Naive thymus-derived CD4-positive, alpha-beta T cell (primary cell): ENCODE results near the gene DNAJC16. TPM values are rescaled to one million over a fixed set of nuclear protein-coding genes. Genes with fewer than 3 reads are reported as not detected.

Source experiments
- ATAC-seq: fragments of 150-1000 bp; cut with Tn5 transposase; 2 replicates; pipeline ENCODE4 v1.10.0; 2021; ENCODE audit warnings: mild to moderate bottlenecking, moderate library complexity
- CTCF ChIA-PET: fragments of 350-600 bp; sonication (Branson Sonifier 250); formaldehyde crosslinking; loops from one replicate; lab custom pipeline; 2021; ENCODE audit warnings: antibody characterized with exemption; lab: Charles Lee
- POLR2A ChIA-PET: fragments of 350-600 bp; sonication (Branson Sonifier 250); formaldehyde crosslinking; loops from one replicate; lab custom pipeline; 2021; ENCODE audit warnings: antibody characterized with exemption, inconsistent platforms; lab: Charles Lee
- DNase-seq, 9 donors: peaks; one replicate each; pipeline versions ENCODE4 v3.0.0 to v3.0.0-alpha.2; 2020 to 2022; ENCODE audit warnings: mixed read lengths in 1 of 9
- H3K27ac ChIP-seq: one replicate; pipeline ENCODE4 v1.7.0; 2013; ENCODE audit warnings: mild to moderate bottlenecking, low read depth, low read length, moderate library complexity
- H3K27me3 ChIP-seq, 2 donors: one replicate each; pipeline ENCODE4 v1.7.0; 2013; ENCODE audit warnings: low read length in 2 of 2, mild to moderate bottlenecking in 2 of 2, moderate library complexity in 2 of 2; ENCODE audit not compliant: control insufficient read depth in 2 of 2, insufficient read depth in 2 of 2
- H3K36me3 ChIP-seq, 3 experiments: 1 replicate in 2 of 3; 2 replicates in 1 of 3; pipeline ENCODE4 v1.7.0; 2013; ENCODE audit warnings: low read length in 3 of 3, mild to moderate bottlenecking in 3 of 3, moderate library complexity in 1 of 3; ENCODE audit not compliant: insufficient read depth in 3 of 3, control insufficient read depth in 2 of 3
- H3K4me1 ChIP-seq, 2 donors: one replicate each; pipeline ENCODE4 v1.7.0; 2013; ENCODE audit warnings: low read length in 2 of 2, mild to moderate bottlenecking in 2 of 2, moderate library complexity in 1 of 2; ENCODE audit not compliant: control insufficient read depth in 2 of 2, insufficient read depth in 2 of 2
- H3K4me3 ChIP-seq: 2 replicates; pipeline ENCODE4 v1.7.0; 2013; ENCODE audit warnings: mild to moderate bottlenecking, low read length
- H3K9me3 ChIP-seq, 3 experiments: 1 replicate in 2 of 3; 2 replicates in 1 of 3; pipeline ENCODE4 v1.7.0; 2013; ENCODE audit warnings: low read length in 3 of 3; ENCODE audit not compliant: control insufficient read depth in 2 of 3
- H3K27ac Mint-ChIP-seq, 9 donors: one replicate each; pipeline ENCODE4 v1.8.0; 2020 to 2022; ENCODE audit warnings: mixed read lengths in 9 of 9, mild to moderate bottlenecking in 8 of 9, moderate library complexity in 5 of 9, inconsistent platforms in 2 of 9
- H3K27me3 Mint-ChIP-seq, 5 donors: one replicate each; pipeline ENCODE4 v1.8.0; 2021 to 2022; ENCODE audit warnings: mixed read lengths in 5 of 5, mild to moderate bottlenecking in 1 of 5
- H3K36me3 Mint-ChIP-seq, 5 donors: one replicate each; pipeline ENCODE4 v1.8.0; 2020 to 2022; ENCODE audit warnings: mixed read lengths in 5 of 5, mild to moderate bottlenecking in 3 of 5, inconsistent platforms in 1 of 5
- H3K4me1 Mint-ChIP-seq, 7 donors: one replicate each; pipeline ENCODE4 v1.8.0; 2020 to 2022; ENCODE audit warnings: mixed read lengths in 7 of 7, mild to moderate bottlenecking in 3 of 7, inconsistent platforms in 1 of 7
- H3K4me3 Mint-ChIP-seq, 10 donors: one replicate each; pipeline ENCODE4 v1.8.0; 2020 to 2022; ENCODE audit warnings: mild to moderate bottlenecking in 10 of 10, mixed read lengths in 10 of 10, moderate library complexity in 6 of 10, inconsistent platforms in 2 of 10
- H3K9me3 Mint-ChIP-seq, 11 donors: one replicate each; pipeline ENCODE4 v1.8.0; 2020 to 2022; ENCODE audit warnings: mixed read lengths in 11 of 11, mild to moderate bottlenecking in 4 of 11, inconsistent platforms in 1 of 11, moderate library complexity in 1 of 11
- intact Hi-C, 2 donors: fragments of 100-400 bp; cut with micrococcal nuclease; formaldehyde crosslinking; loops; one replicate each; pipeline ENCODE4 v1.15.1; 2023
- polyA plus RNA-seq, 2 donors: library from polyadenylated mRNA; unstranded; fragments of 300-500 nt; fragmentation: Illumina TruSeq; gene quantifications; one replicate each; pipeline ENCODE4 v1.2.3, GENCODE V29; 2021
- total RNA-seq, 6 experiments: library from RNA in 5 of 6; stranded (reverse) in 5 of 6; gene quantifications; 1 replicate in 5 of 6; 2 replicates in 1 of 6; pipeline ENCODE4 v1.2.3 and lab custom pipeline; 2021 to 2026

The DNAJC16 gene
- total and polyA plus RNA-seq, 7 experiments from 2014 or later, result 9.6 to 29.4 (median 20.4) TPM

DNA sequence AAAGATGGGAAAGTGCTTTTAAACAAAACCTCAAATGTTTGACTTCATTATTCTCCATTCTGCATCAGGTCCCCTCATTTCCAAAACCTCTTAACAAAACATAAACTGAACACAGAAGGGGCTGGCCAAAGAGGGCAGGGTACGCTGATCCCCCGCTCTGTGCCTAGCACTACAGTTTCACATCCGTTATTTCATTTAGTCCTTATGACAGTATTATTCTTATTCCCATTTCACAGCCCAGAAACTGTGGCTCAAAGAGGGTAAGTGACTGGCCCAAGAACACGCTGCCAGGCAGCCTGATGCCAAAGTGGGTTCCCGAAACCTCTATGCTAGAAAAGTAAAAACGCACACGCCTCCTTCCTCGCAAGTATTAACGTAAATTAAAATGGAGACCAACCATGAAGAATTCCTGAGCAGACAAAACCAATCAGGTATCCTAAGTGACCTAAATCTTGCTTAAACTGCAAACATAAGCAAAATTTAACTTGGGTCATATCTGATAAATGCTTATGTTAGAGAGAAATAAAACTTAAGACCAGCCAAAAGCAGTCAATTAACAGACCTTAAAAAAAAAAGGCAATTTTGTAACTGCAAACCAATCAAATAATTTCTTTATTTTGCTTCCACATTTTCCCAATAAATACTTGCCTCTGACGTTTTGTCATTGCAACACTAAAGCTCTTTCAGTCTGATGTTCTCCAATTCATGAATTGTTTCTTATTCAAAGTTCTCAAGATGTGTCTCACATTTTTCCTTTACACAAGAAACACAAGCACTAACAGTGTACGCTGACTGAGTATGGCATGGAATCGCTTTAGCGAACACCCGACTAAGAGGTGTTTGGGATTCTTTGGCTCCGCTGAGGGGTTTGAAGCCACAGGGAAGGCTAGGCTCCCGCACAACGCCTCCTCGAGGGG, 3.3 kb upstream of the DNAJC16 start:
- H3K27ac Mint-ChIP-seq, result peak overlapping the region; percentile 90 to 100 (median 100)
- no peaks in the 10 kb centered on the region for H3K27me3 Mint-ChIP-seq
- Histone ChIP-seq H3K27me3 (no peaks in the 10 kb centered on the region), H3K4me3 (peak overlapping the region; percentile 58), H3K4me1 (peaks cover 21 to 25% of the 10 kb centered on the region in 2 donors), H3K36me3 (no peaks in the 10 kb centered on the region), H3K27ac (peak overlapping the region; percentile 100), H3K9me3 (no peaks in the 10 kb centered on the region)
- ATAC-seq (no peak), DNase-seq (no peak)
- peak overlapping the region; percentile 82 to 100 (median 91) for H3K4me3 Mint-ChIP-seq
- ChIA-PET POLR2A (interaction anchor here (0.6 kb wide), 2 partner anchors 30 to 91 kb away, joined by 3 to 5 read pairs; no protein-coding TSS in a partner anchor), CTCF (interaction anchor here (0.7 kb wide), 1 partner anchor 45 kb away, joined by 3 read pairs; no protein-coding TSS in a partner anchor)
- peaks cover 0 to 18% (median 0%) of the 10 kb centered on the region in 5 donors for H3K36me3 Mint-ChIP-seq
- H3K9me3 Mint-ChIP-seq, result peaks cover 0 to 4% (median 0%) of the 10 kb centered on the region in 11 donors
- intact Hi-C loops, result loop anchor here (1.0 to 10.0 kb wide), 12 partner anchors 94 to 1531 kb away; partner anchors contain the start of genes DDI2 (in 1 of the 2), EFHD2 (in 1 of the 2), PLEKHM2 (in 1 of the 2) and SDHB (in 1 of the 2)
- peaks cover 30 to 60% (median 55%) of the 10 kb centered on the region in 7 donors for H3K4me1 Mint-ChIP-seq

DNA sequence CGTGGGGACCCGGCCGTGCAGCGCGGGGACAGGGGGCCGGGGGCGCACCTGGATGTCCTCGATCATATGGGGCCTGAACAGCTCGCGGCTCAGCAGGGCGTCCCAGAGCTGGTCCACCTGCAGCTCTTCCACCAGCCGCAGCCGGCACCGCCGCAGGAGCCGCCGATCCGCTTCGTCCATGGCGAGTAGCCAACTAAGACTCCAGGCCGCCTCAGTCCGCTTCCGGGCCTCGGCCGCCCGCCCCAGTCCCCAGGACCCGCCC, 2.7 kb upstream of the DNAJC16 start, which contains the start of gene CASP9:
TSS of gene CASP9 (minus strand) at position 195 of the 262 bp plus-strand sequence. CDS start at position 180, 15 bp downstream.
- CTCF ChIA-PET, result interaction anchor here (0.7 kb wide), 1 partner anchor 45 kb away, joined by 3 read pairs; no protein-coding TSS in a partner anchor
- peak within 1 kb of the TSS; percentile 78 for H3K4me3 ChIP-seq
- POLR2A ChIA-PET, result interaction anchor here (0.6 kb wide), 2 partner anchors 30 to 90 kb away, joined by 3 to 5 read pairs; no protein-coding TSS in a partner anchor
- H3K9me3 ChIP-seq, result no peaks in the 10 kb centered on the region
- Mint-ChIP-seq H3K9me3 (peaks cover 0 to 4% (median 0%) of the 10 kb centered on the region in 11 donors), H3K36me3 (peaks cover 0 to 15% (median 0%) of the 10 kb centered on the region in 5 donors), H3K27ac (peak within 1 kb of the TSS; percentile 90 to 100 (median 100)), H3K4me3 (peak within 1 kb of the TSS; percentile 82 to 100 (median 91)), H3K4me1 (peaks cover 35 to 66% (median 60%) of the 10 kb centered on the region in 7 donors), H3K27me3 (no peaks in the 10 kb centered on the region)
- intact Hi-C loops, result loop anchor here (1.0 to 10.0 kb wide), 12 partner anchors 93 to 1531 kb away; partner anchors contain the start of genes DDI2 (in 1 of the 2), EFHD2 (in 1 of the 2), PLEKHM2 (in 1 of the 2) and SDHB (in 1 of the 2)
- ATAC-seq (no peak), DNase-seq (no peak)
- H3K4me1 ChIP-seq, result peaks cover 21 to 26% of the 10 kb centered on the region in 2 donors
- no peaks in the 10 kb centered on the region for H3K27me3 ChIP-seq
- no peaks in the 10 kb centered on the region for H3K36me3 ChIP-seq
- H3K27ac ChIP-seq, result peak within 1 kb of the TSS; percentile 100

DNA sequence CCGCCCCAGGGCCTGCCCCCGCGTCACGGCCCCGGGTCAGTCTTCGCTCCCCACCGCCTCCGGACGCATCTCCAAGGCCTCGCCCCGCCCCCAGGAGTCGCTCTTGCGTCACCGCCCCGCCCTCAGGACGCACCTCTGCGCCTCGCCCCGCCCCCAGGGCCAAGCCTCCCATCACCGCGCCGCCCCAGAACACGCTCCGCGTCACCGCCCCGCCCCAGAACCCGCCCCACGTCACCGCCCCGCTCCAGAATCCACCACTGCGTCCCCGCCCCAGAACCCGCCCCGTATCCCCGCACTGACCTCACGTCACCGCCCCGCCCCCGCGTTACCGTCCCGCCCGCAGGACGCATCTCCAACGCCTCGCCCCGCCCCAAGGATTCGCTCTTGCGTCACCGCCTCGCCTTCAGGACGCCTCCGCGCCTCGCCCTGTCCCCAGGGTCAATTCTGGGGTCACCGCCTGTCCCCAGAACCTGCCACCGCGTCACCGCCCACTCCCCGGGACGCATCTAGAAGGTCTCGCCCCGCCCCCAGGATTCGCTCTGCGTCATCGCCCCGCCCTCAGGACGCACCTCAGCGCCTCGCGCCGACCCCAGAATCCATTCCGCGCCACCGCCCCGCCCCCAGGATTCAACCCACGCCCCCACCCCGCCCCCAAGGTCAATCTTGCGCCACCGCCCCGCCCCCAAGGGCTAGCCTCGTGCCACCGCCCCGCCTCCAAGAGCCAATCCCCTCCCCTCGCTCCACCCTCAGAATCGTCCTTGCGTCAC, 2.2 kb upstream of the DNAJC16 start:
- Mint-ChIP-seq H3K4me3 (peak overlapping the region; percentile 82 to 100 (median 91)), H3K9me3 (peaks cover 0 to 4% (median 0%) of the 10 kb centered on the region in 11 donors), H3K36me3 (peaks cover 0 to 13% (median 0%) of the 10 kb centered on the region in 5 donors), H3K4me1 (peaks cover 33 to 70% (median 62%) of the 10 kb centered on the region in 7 donors), H3K27ac (peak overlapping the region; percentile 90 to 100 (median 100)), H3K27me3 (no peaks in the 10 kb centered on the region)
- intact Hi-C loops, result loop anchor here (1.0 to 10.0 kb wide), 19 partner anchors 93 to 1913 kb away; partner anchors contain the start of genes RCC2 (in 2 of the 2), ATP13A2 (in 1 of the 2), DDI2 (in 1 of the 2) and EFHD2 (in 1 of the 2)
- peaks cover 21 to 28% of the 10 kb centered on the region in 2 donors for H3K4me1 ChIP-seq
- no peaks in the 10 kb centered on the region for H3K36me3 ChIP-seq
- H3K4me3 ChIP-seq, result peak overlapping the region; percentile 60
- ATAC-seq (peak; percentile 79), DNase-seq (peak; percentile 98 to 100 (median 99))
- no peaks in the 10 kb centered on the region for H3K9me3 ChIP-seq
- ChIA-PET CTCF (no interaction called here), POLR2A (no interaction called here)
- H3K27me3 ChIP-seq, result no peaks in the 10 kb centered on the region
- H3K27ac ChIP-seq, result peak overlapping the region; percentile 100

DNA sequence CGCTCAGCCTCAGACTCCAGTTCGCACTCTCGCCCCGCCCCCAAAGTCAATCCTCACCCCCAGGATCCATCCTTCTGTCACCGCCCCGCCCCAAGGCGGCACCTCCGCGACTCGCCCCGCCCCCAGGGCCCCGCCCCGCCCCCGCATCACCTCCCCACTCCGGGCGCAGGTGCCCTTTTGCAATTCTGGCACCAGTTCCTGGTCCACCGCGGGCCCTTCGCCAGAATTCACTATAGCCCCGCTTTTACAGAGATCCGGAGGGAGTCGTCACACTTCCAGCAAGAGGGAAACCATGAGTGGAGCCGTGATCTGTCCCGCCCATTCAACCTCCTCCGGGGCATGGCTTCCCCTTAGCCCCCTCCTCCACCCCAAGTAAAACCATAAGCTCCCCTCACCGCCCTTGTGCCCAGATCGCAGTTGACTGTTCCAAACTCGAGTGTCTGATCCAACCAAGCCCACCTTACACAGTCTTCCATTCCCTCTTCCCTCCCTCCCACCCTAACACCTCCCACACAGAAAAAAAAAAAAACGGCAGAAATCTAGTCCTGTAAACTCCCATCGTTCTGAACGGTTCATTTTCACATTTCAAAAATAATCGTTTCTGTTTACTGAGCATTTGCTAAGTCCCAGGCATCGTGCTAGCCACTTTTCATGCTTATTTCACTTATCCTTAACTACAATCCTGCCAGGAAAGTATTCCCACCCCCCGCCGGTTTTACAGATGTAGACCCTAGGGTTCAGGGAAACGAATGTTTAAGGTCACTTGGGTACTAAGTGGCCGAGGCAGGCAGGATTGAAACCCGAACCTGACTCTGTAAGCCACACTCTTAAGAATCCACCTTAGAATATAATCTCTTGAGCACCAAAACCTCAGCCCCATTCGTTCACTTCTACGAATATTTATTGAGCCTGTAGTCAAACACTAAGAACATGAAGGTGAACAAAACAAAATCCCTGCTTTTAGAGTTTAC, 1.3 kb upstream of the DNAJC16 start:
- H3K27me3 Mint-ChIP-seq, result no peaks in the 10 kb centered on the region
- Histone ChIP-seq H3K4me1 (peaks cover 21 to 28% of the 10 kb centered on the region in 2 donors), H3K4me3 (peak overlapping the region; percentile 78), H3K36me3 (no peaks in the 10 kb centered on the region), H3K9me3 (no peaks in the 10 kb centered on the region), H3K27ac (peak overlapping the region; percentile 100), H3K27me3 (no peaks in the 10 kb centered on the region)
- ATAC-seq (peak; percentile 1), DNase-seq (peak in 4 of 9 donors; percentile 3 to 99 (median 6))
- ChIA-PET CTCF (no interaction called here), POLR2A (interaction anchor here (0.5 to 3.0 kb wide), 2 partner anchors 53 to 832 kb away, joined by 3 to 13 read pairs; no protein-coding TSS in a partner anchor)
- H3K27ac Mint-ChIP-seq, result peak overlapping the region; percentile 90 to 100 (median 100)
- H3K36me3 Mint-ChIP-seq, result peaks cover 0 to 15% (median 0%) of the 10 kb centered on the region in 5 donors
- H3K4me3 Mint-ChIP-seq, result peak overlapping the region; percentile 82 to 100 (median 91)
- peaks cover 0 to 4% (median 0%) of the 10 kb centered on the region in 11 donors for H3K9me3 Mint-ChIP-seq
- peaks cover 31 to 70% (median 62%) of the 10 kb centered on the region in 7 donors for H3K4me1 Mint-ChIP-seq
- intact Hi-C loops, result loop anchor here (1.0 to 10.0 kb wide), 20 partner anchors 54 to 1912 kb away; partner anchors contain the start of genes NECAP2 (in 2 of the 2), RCC2 (in 2 of the 2), SZRD1 (in 2 of the 2) and AGMAT (in 1 of the 2)

DNA sequence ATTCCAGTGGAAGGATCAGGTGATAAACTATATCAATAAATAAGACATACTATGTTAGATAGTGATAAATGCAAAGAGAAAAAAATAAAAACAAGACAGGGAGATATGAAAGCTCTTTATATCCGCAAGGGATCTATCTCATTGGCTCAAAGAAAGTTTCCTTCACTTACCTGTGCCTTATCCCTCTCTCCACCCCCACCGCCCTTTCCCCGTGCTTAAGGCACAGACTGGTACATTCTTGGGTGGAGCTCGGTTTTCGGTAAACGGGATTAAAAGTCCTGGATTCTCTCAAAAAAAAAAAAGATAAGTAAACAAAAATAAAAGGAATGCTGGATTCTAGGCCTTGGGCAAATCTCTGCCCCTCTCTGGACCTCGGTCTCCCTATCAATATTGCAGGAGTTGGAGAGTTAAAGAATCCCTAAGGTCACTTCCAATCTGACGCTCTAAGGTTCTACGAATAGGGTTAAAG, 593 bp upstream of the DNAJC16 start:
- Histone ChIP-seq H3K27ac (peak overlapping the region; percentile 100), H3K4me3 (peak overlapping the region; percentile 78), H3K9me3 (no peaks in the 10 kb centered on the region), H3K27me3 (no peaks in the 10 kb centered on the region), H3K36me3 (peaks cover 0 to 4% (median 0%) of the 10 kb centered on the region in 3 experiments), H3K4me1 (peaks cover 21 to 28% of the 10 kb centered on the region in 2 donors)
- intact Hi-C loops, result loop anchor here (1.0 to 10.0 kb wide), 18 partner anchors 53 to 1911 kb away; partner anchors contain the start of genes NECAP2 (in 2 of the 2), RCC2 (in 2 of the 2), AGMAT (in 1 of the 2) and ATP13A2 (in 1 of the 2)
- no peaks in the 10 kb centered on the region for H3K27me3 Mint-ChIP-seq
- POLR2A ChIA-PET, result interaction anchor here (0.5 to 3.0 kb wide), 3 partner anchors 49 to 831 kb away, joined by 3 to 13 read pairs (median 3); no protein-coding TSS in a partner anchor
- CTCF ChIA-PET, result no interaction called here
- peak overlapping the region; percentile 82 to 100 (median 91) for H3K4me3 Mint-ChIP-seq
- ATAC-seq, result no peak
- H3K36me3 Mint-ChIP-seq, result peaks cover 0 to 18% (median 0%) of the 10 kb centered on the region in 5 donors
- H3K27ac Mint-ChIP-seq, result peak overlapping the region; percentile 90 to 100 (median 100)
- DNase-seq, result peak in 3 of 9 donors; percentile 22 to 42 (median 27)
- peaks cover 31 to 73% (median 64%) of the 10 kb centered on the region in 7 donors for H3K4me1 Mint-ChIP-seq
- peaks cover 0 to 4% (median 0%) of the 10 kb centered on the region in 11 donors for H3K9me3 Mint-ChIP-seq
